ENCODE data around the gene HMGB1.
A peak's percentile ranks its signal among the peaks of the same experiment; 100 is the strongest.

HMGB1 gene

GRCh38 chr13:30465593-30466357, at the start of gene HMGB1:
HMGB1 (minus strand) TSS chr13:30465936; CDS start chr13:30463680, 2,256 bp downstream.
- peak; percentile 100 for DNase-seq (ENCODE audit: low spot score)

- no peak for DNase-seq (ENCODE audit: low spot score)
These were observed 45.2 kb upstream of the HMGB1 start for GRCh38 chr13:30510811-30511371.

- DNase-seq (ENCODE audit: low spot score) = no peak
These were observed 44.4 kb upstream of the HMGB1 start for GRCh38 chr13:30510091-30510490.

- DNase-seq (ENCODE audit: low spot score) = no peak
These were observed 43.7 kb upstream of the HMGB1 start for GRCh38 chr13:30509254-30510050.

- no peak for DNase-seq (ENCODE audit: low spot score)
These were observed 38.3 kb upstream of the HMGB1 start for GRCh38 chr13:30504081-30504480.

- DNase-seq (ENCODE audit: low spot score) = no peak
These were observed 36.5 kb upstream of the HMGB1 start for GRCh38 chr13:30502237-30502636.

GRCh38 chr13:30499338-30499737, 33.6 kb upstream of the HMGB1 start:
- DNase-seq (ENCODE audit: low spot score) = no peak

GRCh38 chr13:30496147-30496546, 30.4 kb upstream of the HMGB1 start:
- DNase-seq (ENCODE audit: low spot score) = no peak

- no peak for DNase-seq (ENCODE audit: low spot score)
These were observed 30.0 kb upstream of the HMGB1 start for GRCh38 chr13:30495746-30496145.

GRCh38 chr13:30493658-30494381, 28.1 kb upstream of the HMGB1 start:
- DNase-seq (ENCODE audit: low spot score) = no peak

GRCh38 chr13:30487075-30487470, 21.3 kb upstream of the HMGB1 start:
- no peak for DNase-seq (ENCODE audit: low spot score)

- DNase-seq (ENCODE audit: low spot score) = no peak
These were observed 20.7 kb upstream of the HMGB1 start for GRCh38 chr13:30486230-30487074.

- DNase-seq (ENCODE audit: low spot score) = no peak
These were observed 15.6 kb upstream of the HMGB1 start for GRCh38 chr13:30481241-30481760.

- DNase-seq (ENCODE audit: low spot score) = no peak
These were observed 14.7 kb upstream of the HMGB1 start for GRCh38 chr13:30480292-30480950.

- no peak for DNase-seq (ENCODE audit: low spot score)
These were observed 14.1 kb upstream of the HMGB1 start for GRCh38 chr13:30479883-30480219.

- no peak for DNase-seq (ENCODE audit: low spot score)
These were observed 13.6 kb upstream of the HMGB1 start for GRCh38 chr13:30479154-30479882.

GRCh38 chr13:30477346-30478195, 11.8 kb upstream of the HMGB1 start:
- peak; percentile 46 for DNase-seq (ENCODE audit: low spot score)

GRCh38 chr13:30473675-30474074, 7.9 kb upstream of the HMGB1 start:
- DNase-seq (ENCODE audit: low spot score) = no peak

- peak; percentile 78 for DNase-seq (ENCODE audit: low spot score)
These were observed 1.1 kb upstream of the HMGB1 start for GRCh38 chr13:30466841-30467252.

Measured in NAMALWA (cell line).